Loucy (cell line): Measurements from ENCODE around the gene CACFD1.

Experiments
- H2AFZ ChIP-seq: fragments of 200-600 bp; sonication (generic); 2 replicates; pipeline ENCODE4 v1.6.0; 2016; ENCODE audit warnings: antibody characterized with exemption, mild to moderate bottlenecking, low read length, moderate library complexity
- H3F3A ChIP-seq: fragments of 200-600 bp; 2 replicates; pipeline ENCODE4 v1.6.0; 2016; ENCODE audit warnings: antibody characterized with exemption, low read depth, mild to moderate bottlenecking
- H3K27me3 ChIP-seq: fragments of 200-600 bp; sonication (generic); 2 replicates; pipeline ENCODE4 v1.6.1; 2014; ENCODE audit warnings: low read length, mild to moderate bottlenecking; ENCODE audit not compliant: insufficient read depth, poor library complexity, severe bottlenecking
- H3K36me3 ChIP-seq: fragments of 200-600 bp; sonication (generic); 2 replicates; pipeline ENCODE4 v1.6.1; 2016; ENCODE audit warnings: low read length; ENCODE audit not compliant: insufficient read depth
- H3K4me1 ChIP-seq: fragments of 200-600 bp; sonication (generic); 2 replicates; pipeline ENCODE4 v1.5.1; 2014; ENCODE audit warnings: low read length, mild to moderate bottlenecking; ENCODE audit not compliant: insufficient read depth, poor library complexity, severe bottlenecking
- H3K4me2 ChIP-seq: fragments of 200-600 bp; sonication (generic); 2 replicates; pipeline ENCODE4 v1.6.0; 2014; ENCODE audit warnings: antibody characterized with exemption, low read length, low read depth, mild to moderate bottlenecking; ENCODE audit not compliant: poor library complexity, severe bottlenecking
- H3K4me3 ChIP-seq: fragments of 200-600 bp; sonication (generic); 2 replicates; pipeline ENCODE4 v1.5.1; 2014; ENCODE audit warnings: low read length, mild to moderate bottlenecking, mixed read lengths; ENCODE audit not compliant: poor library complexity, severe bottlenecking
- H3K79me2 ChIP-seq: fragments of 200-600 bp; sonication (generic); 2 replicates; pipeline ENCODE4 v1.6.1; 2014; ENCODE audit warnings: low read length; ENCODE audit not compliant: insufficient read depth
- H3K9ac ChIP-seq: fragments of 200-600 bp; sonication (generic); 2 replicates; pipeline ENCODE4 v1.6.0; 2014; ENCODE audit warnings: mild to moderate bottlenecking, low read depth, low read length, moderate library complexity; ENCODE audit not compliant: poor library complexity, severe bottlenecking
- H3K9me2 ChIP-seq: fragments of 200-600 bp; sonication (generic); replicated peaks from 2 replicates; pipeline ENCODE4 v1.6.1; 2016; ENCODE audit warnings: low read depth, low read length, mixed read lengths
- H3K9me3 ChIP-seq: fragments of 200-600 bp; sonication (generic); 2 replicates; pipeline ENCODE4 v1.6.1; 2014; ENCODE audit warnings: mild to moderate bottlenecking, antibody characterized with exemption, low read length, low read depth; ENCODE audit not compliant: insufficient read depth
- H4K20me1 ChIP-seq: fragments of 200-600 bp; sonication (generic); 2 replicates; pipeline ENCODE4 v1.6.0; 2014; ENCODE audit warnings: antibody characterized with exemption, low read length, mild to moderate bottlenecking; ENCODE audit not compliant: insufficient read depth, poor library complexity, severe bottlenecking
- EZH2phosphoT487 ChIP-seq: fragments of 200-600 bp; IDR thresholded peaks from 2 replicates; pipeline ENCODE4 v1.6.1; 2018; ENCODE audit warnings: antibody characterized with exemption, mild to moderate bottlenecking, moderate library complexity, borderline replicate concordance
- TF ChIP-seq, protein P1 (sequence below): fragments of 200-600 bp; sonication (generic); conservative IDR thresholded peaks from 2 replicates; pipeline ENCODE4 v1.5.1; 2014; ENCODE audit warnings: mild to moderate bottlenecking, antibody characterized with exemption, low read length

The CACFD1 gene

DNA sequence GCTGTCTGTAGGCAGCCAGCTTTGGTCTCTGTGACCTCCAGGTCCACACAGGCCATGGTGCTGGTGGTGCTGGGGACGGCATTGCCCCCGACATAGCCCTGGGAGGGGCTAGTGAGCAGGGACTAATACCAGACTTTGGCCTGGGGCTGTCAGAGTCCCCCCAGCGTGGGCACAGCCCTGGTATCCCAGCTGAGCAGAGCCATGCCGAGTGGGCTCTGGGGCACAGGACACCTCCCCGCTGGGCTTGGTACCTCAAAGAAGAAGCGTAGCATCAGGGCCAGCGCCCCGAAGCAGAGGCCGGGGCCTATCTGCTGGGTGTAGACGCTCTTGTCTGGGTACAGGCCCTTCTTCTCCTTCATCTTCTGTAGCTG lies 55.4 kb downstream of the CACFD1 start:
- peak overlapping the region; percentile 27 for H3K9ac ChIP-seq
- no peaks in the 10 kb centered on the region for H4K20me1 ChIP-seq
- H3K79me2 ChIP-seq: no peaks in the 10 kb centered on the region
- H3K9me3 ChIP-seq: no peaks in the 10 kb centered on the region
- no peak overlapping the region for H2AFZ ChIP-seq
- TF ChIP-seq EZH2phosphoT487: no peak
- TF ChIP-seq, protein P1, sequence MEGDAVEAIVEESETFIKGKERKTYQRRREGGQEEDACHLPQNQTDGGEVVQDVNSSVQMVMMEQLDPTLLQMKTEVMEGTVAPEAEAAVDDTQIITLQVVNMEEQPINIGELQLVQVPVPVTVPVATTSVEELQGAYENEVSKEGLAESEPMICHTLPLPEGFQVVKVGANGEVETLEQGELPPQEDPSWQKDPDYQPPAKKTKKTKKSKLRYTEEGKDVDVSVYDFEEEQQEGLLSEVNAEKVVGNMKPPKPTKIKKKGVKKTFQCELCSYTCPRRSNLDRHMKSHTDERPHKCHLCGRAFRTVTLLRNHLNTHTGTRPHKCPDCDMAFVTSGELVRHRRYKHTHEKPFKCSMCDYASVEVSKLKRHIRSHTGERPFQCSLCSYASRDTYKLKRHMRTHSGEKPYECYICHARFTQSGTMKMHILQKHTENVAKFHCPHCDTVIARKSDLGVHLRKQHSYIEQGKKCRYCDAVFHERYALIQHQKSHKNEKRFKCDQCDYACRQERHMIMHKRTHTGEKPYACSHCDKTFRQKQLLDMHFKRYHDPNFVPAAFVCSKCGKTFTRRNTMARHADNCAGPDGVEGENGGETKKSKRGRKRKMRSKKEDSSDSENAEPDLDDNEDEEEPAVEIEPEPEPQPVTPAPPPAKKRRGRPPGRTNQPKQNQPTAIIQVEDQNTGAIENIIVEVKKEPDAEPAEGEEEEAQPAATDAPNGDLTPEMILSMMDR: no peak
- H3K9me2 ChIP-seq: no peaks in the 10 kb centered on the region
- no peaks in the 10 kb centered on the region for H3K27me3 ChIP-seq
- H3K4me1 ChIP-seq: peaks cover 12% of the 10 kb centered on the region
- H3K4me2 ChIP-seq: no peak overlapping the region
- no peaks in the 10 kb centered on the region for H3F3A ChIP-seq
- H3K36me3 ChIP-seq: no peaks in the 10 kb centered on the region
- no peak overlapping the region for H3K4me3 ChIP-seq

DNA sequence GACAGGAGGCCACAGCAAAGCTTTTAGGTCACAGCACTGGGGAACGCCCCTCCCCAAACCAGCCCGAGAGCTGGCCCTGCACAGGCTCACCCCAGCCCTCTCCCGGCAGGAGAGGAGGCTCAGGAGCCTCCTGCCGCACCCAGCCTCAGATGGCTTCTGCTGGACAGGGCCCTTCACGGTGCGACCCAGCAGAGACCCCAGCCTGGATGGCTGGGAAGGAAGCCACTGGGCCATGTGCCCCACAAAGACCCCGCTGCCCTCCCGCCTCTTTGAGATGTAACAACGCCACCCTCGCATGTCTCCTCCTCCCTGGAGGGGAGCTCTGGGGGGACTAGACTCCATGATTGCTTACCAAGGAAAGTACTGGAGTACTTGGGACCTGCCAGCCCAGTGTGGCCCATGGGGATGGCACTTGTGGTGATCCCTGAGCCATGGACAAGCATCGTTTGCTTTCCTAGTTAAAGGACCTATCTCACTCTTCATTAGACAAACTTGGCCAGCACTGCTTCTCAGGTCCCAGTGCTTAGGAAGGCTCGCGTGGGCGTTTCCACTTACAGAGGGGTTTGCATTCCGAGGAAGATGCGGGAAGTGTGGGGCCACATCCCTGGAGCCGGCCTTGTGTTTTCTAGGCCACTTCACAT lies 56.0 kb downstream of the CACFD1 start:
- no peak for TF ChIP-seq EZH2phosphoT487
- TF ChIP-seq, protein P1: no peak
- Histone ChIP-seq H4K20me1 (no peaks in the 10 kb centered on the region), H3K4me2 (no peak overlapping the region), H2AFZ (no peak overlapping the region), H3K9me2 (no peaks in the 10 kb centered on the region), H3K36me3 (no peaks in the 10 kb centered on the region), H3K9ac (peak overlapping the region; percentile 27), H3K27me3 (no peaks in the 10 kb centered on the region), H3K79me2 (no peaks in the 10 kb centered on the region), H3F3A (no peaks in the 10 kb centered on the region), H3K4me1 (peaks cover 11% of the 10 kb centered on the region), H3K9me3 (no peaks in the 10 kb centered on the region), H3K4me3 (no peak overlapping the region)

DNA sequence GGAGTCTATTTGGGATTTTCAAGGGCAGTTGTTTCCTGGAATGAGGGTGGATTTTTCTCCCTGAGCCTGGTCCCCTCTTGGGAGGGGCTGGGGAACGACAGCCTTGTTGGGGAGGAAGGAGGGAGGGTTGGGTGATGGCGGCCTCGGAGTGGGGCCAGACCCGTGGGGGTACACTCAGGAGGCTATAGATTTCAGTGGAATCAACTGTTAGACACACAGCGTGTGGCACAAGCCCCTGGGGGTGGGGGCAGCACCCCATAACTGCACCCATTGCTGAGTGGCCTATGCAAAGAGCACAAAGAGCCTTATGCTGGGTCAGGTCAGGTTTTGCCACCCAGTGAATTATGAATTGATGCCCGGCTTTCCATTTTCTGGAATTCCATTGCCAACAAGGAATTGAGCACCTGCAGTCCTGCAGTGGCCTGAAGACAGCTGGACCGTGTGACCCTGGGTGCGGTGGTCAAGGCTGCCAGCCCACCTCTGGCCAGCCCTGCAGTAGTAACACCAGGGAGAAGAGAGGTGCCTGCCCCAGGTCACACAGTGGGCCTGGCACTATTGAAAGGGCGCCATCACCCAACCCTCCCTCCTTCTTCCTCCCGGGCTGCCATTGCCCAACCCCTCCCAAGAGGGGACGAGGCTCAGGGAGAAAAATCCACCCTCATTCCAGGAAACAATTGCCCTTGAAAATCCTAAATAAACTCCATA lies 56.6 kb downstream of the CACFD1 start:
- H3K4me3 ChIP-seq: no peak overlapping the region
- H3K9ac ChIP-seq: no peak overlapping the region
- TF ChIP-seq EZH2phosphoT487: no peak
- TF ChIP-seq, protein P1: no peak
- no peaks in the 10 kb centered on the region for H3K79me2 ChIP-seq
- H3K4me2 ChIP-seq: no peak overlapping the region
- H2AFZ ChIP-seq: no peak overlapping the region
- H3K4me1 ChIP-seq: peaks cover 12% of the 10 kb centered on the region
- no peaks in the 10 kb centered on the region for H3K9me3 ChIP-seq
- H3K36me3 ChIP-seq: no peaks in the 10 kb centered on the region
- H4K20me1 ChIP-seq: no peaks in the 10 kb centered on the region
- H3K27me3 ChIP-seq: no peaks in the 10 kb centered on the region
- no peaks in the 10 kb centered on the region for H3K9me2 ChIP-seq
- H3F3A ChIP-seq: no peaks in the 10 kb centered on the region
